IMR-90 (cell line): Measurements from ENCODE around the gene RAB11A. TPM values are rescaled to one million over a fixed set of nuclear protein-coding genes. Genes with fewer than 3 reads are reported as not detected.

Source experiments
- ATAC-seq: fragments of 200-7000 bp; cut with Tn5 transposase; 2 replicates; pipeline ENCODE4 v1.9.1; 2020; ENCODE audit warnings: low read depth, mild to moderate bottlenecking, moderate library complexity
- BruUV-seq: library from RNA; stranded (reverse); fragments of 400-500 nt; replicated peaks from 2 replicates; lab custom pipeline; 2021; lab: Mats Ljungman, UMichigan
- CTCF ChIA-PET: fragments of 300-600 bp; formaldehyde crosslinking; extraction: SDS; loops from one replicate; lab custom pipeline; 2021; ENCODE audit warnings: antibody characterized with exemption; lab: Yijun Ruan, JAX
- POLR2A ChIA-PET: fragments of 300-600 bp; sonication (Branson Sonifier 250); formaldehyde crosslinking; loops from one replicate; lab custom pipeline; 2022; ENCODE audit warnings: antibody characterized with exemption; ENCODE audit not compliant: unreplicated experiment; lab: Charles Lee
- DNase-seq: peaks from one replicate; pipeline ENCODE4 v3.0.0; 2013
- H2AFZ ChIP-seq: replicated peaks from 2 replicates; pipeline ENCODE3; 2013; ENCODE audit warnings: low read length, mild to moderate bottlenecking; ENCODE audit not compliant: poor library complexity
- H2AK5ac ChIP-seq: 2 replicates; pipeline ENCODE4 v1.6.1; 2013; ENCODE audit warnings: low read depth, low read length, inconsistent platforms
- H2AK9ac ChIP-seq: replicated peaks from 2 replicates; pipeline ENCODE3; 2013; ENCODE audit warnings: mild to moderate bottlenecking, low read depth, low read length, moderate library complexity; ENCODE audit not compliant: poor library complexity
- H2BK120ac ChIP-seq: 2 replicates; pipeline ENCODE4 v1.6.1; 2013; ENCODE audit warnings: low read depth, low read length, inconsistent platforms
- H2BK15ac ChIP-seq: 3 replicates; pipeline ENCODE4 v1.6.1; 2013; ENCODE audit warnings: low read depth, low read length, inconsistent platforms
- H2BK20ac ChIP-seq: 2 replicates; pipeline ENCODE4 v1.6.1; 2013; ENCODE audit warnings: low read depth, mild to moderate bottlenecking, inconsistent platforms, low read length, moderate library complexity
- H2BK5ac ChIP-seq: 2 replicates; pipeline ENCODE4 v1.6.1; 2013; ENCODE audit warnings: mild to moderate bottlenecking, low read depth, low read length, inconsistent platforms; ENCODE audit not compliant: poor library complexity, severe bottlenecking
- H3K14ac ChIP-seq: replicated peaks from 2 replicates; pipeline ENCODE4 v1.6.1; 2013; ENCODE audit warnings: low read depth, low read length, inconsistent platforms
- H3K18ac ChIP-seq: 2 replicates; pipeline ENCODE4 v1.6.1; 2013; ENCODE audit warnings: low read depth, low read length, control low read depth
- H3K23ac ChIP-seq: 2 replicates; pipeline ENCODE4 v1.6.1; 2013; ENCODE audit warnings: low read depth, low read length, inconsistent platforms
- H3K27ac ChIP-seq: 2 replicates; pipeline ENCODE4 v1.5.1; 2013; ENCODE audit warnings: mild to moderate bottlenecking, control low read depth, low read length; ENCODE audit not compliant: insufficient read depth
- H3K27me3 ChIP-seq: 2 replicates; pipeline ENCODE4 v1.6.1; 2013; ENCODE audit warnings: low read length; ENCODE audit not compliant: control insufficient read depth, insufficient read depth
- H3K36me3 ChIP-seq: 2 replicates; pipeline ENCODE4 v1.6.1; 2013; ENCODE audit warnings: low read length, mixed read lengths; ENCODE audit not compliant: control insufficient read depth, insufficient read depth
- H3K4ac ChIP-seq: 2 replicates; pipeline ENCODE4 v1.6.1; 2013; ENCODE audit warnings: low read depth, low read length, inconsistent platforms
- H3K4me1 ChIP-seq: 2 replicates; pipeline ENCODE4 v1.6.1; 2013; ENCODE audit warnings: low read length, mixed read lengths; ENCODE audit not compliant: control insufficient read depth, insufficient read depth
- H3K4me2 ChIP-seq: 2 replicates; pipeline ENCODE4 v1.6.1; 2013; ENCODE audit warnings: low read depth, mild to moderate bottlenecking, control low read depth, low read length, moderate library complexity
- H3K4me3 ChIP-seq: 2 replicates; pipeline ENCODE4 v1.5.1; 2013; ENCODE audit warnings: low read depth, mild to moderate bottlenecking, control low read depth, low read length, moderate library complexity; ENCODE audit not compliant: insufficient read depth
- H3K56ac ChIP-seq: 2 replicates; pipeline ENCODE4 v1.6.1; 2013; ENCODE audit warnings: low read length, inconsistent platforms; ENCODE audit not compliant: insufficient read depth; ENCODE audit errors: extremely low read depth
- H3K79me1 ChIP-seq, 2 experiments: 2 replicates each; pipeline ENCODE4 v1.6.1; 2013; ENCODE audit warnings: low read length in 2 of 2, inconsistent platforms in 1 of 2, low read depth in 1 of 2
- H3K9ac ChIP-seq: 2 replicates; pipeline ENCODE4 v1.6.1; 2013; ENCODE audit warnings: low read depth, low read length, control low read depth
- H3K9me1 ChIP-seq: 2 replicates; pipeline ENCODE4 v1.6.1; 2013; ENCODE audit warnings: low read length, inconsistent platforms; ENCODE audit not compliant: insufficient read depth
- H3K9me3 ChIP-seq: 2 replicates; pipeline ENCODE4 v1.6.1; 2013; ENCODE audit warnings: low read length; ENCODE audit not compliant: control insufficient read depth, insufficient read depth
- H4K20me1 ChIP-seq: 2 replicates; pipeline ENCODE4 v1.6.1; 2013; ENCODE audit warnings: low read length, inconsistent platforms; ENCODE audit not compliant: insufficient read depth
- H4K5ac ChIP-seq: 2 replicates; pipeline ENCODE4 v1.6.1; 2013; ENCODE audit warnings: mild to moderate bottlenecking, low read depth, low read length, control low read depth
- H4K8ac ChIP-seq, 2 experiments: 2 replicates each; pipeline ENCODE4 v1.6.1; 2013; ENCODE audit warnings: low read depth in 2 of 2, low read length in 2 of 2, control low read depth in 1 of 2, inconsistent platforms in 1 of 2
- H4K91ac ChIP-seq: 2 replicates; pipeline ENCODE4 v1.6.1; 2013; ENCODE audit warnings: low read depth, low read length, inconsistent platforms; ENCODE audit not compliant: insufficient read depth
- BHLHE40 ChIP-seq: fragments of 150-350 bp; IDR thresholded peaks from 2 replicates; pipeline ENCODE4 v1.6.1; 2016; ENCODE audit warnings: mild to moderate bottlenecking, low read depth, low read length
- CEBPB ChIP-seq: IDR thresholded peaks from 2 replicates; pipeline ENCODE4 v1.6.1; 2012; ENCODE audit warnings: low read depth, low read length, improper control_type of control experiment
- CHD1 ChIP-seq: IDR thresholded peaks from 2 replicates; pipeline ENCODE4 v1.6.1; 2012; ENCODE audit warnings: low read depth, low read length, improper control_type of control experiment
- CTCF ChIP-seq: conservative IDR thresholded peaks from 2 replicates; pipeline ENCODE4 v1.5.1; 2012; ENCODE audit warnings: mild to moderate bottlenecking, low read depth, low read length, improper control_type of control experiment
- ELK1 ChIP-seq: fragments of 150-350 bp; IDR thresholded peaks from 2 replicates; pipeline ENCODE4 v1.6.1; 2016; ENCODE audit warnings: low read depth, mild to moderate bottlenecking, low read length, moderate library complexity, borderline replicate concordance
- FOS ChIP-seq: fragments of 150-350 bp; IDR thresholded peaks from 2 replicates; pipeline ENCODE4 v1.6.1; 2016; ENCODE audit warnings: low read depth, low read length
- MAFK ChIP-seq: IDR thresholded peaks from 2 replicates; pipeline ENCODE4 v1.6.1; 2012; ENCODE audit warnings: low read depth, low read length, improper control_type of control experiment
- MAZ ChIP-seq: IDR thresholded peaks from 2 replicates; pipeline ENCODE4 v1.6.1; 2012; ENCODE audit warnings: low read depth, mild to moderate bottlenecking, low read length, improper control_type of control experiment, moderate library complexity, borderline replicate concordance
- MXI1 ChIP-seq: IDR thresholded peaks from 2 replicates; pipeline ENCODE4 v1.6.1; 2012; ENCODE audit warnings: low read depth, mild to moderate bottlenecking, low read length, moderate library complexity, borderline replicate concordance
- NFE2L2 ChIP-seq: fragments of 150-350 bp; IDR thresholded peaks from 2 replicates; pipeline ENCODE4 v1.6.1; 2016; ENCODE audit warnings: low read depth, mild to moderate bottlenecking, low read length
- POLR2A ChIP-seq: IDR thresholded peaks from 2 replicates; pipeline ENCODE4 v1.6.1; 2012; ENCODE audit warnings: mild to moderate bottlenecking, low read depth, low read length
- RAD21 ChIP-seq: IDR thresholded peaks from 2 replicates; pipeline ENCODE4 v1.6.1; 2012; ENCODE audit warnings: low read length, improper control_type of control experiment
- RCOR1 ChIP-seq: IDR thresholded peaks from 2 replicates; pipeline ENCODE4 v1.6.1; 2012; ENCODE audit warnings: mild to moderate bottlenecking, low read length, improper control_type of control experiment; ENCODE audit not compliant: insufficient replicate concordance
- RFX5 ChIP-seq: IDR thresholded peaks from 2 replicates; pipeline ENCODE4 v1.8.0; 2012; ENCODE audit warnings: low read depth, mild to moderate bottlenecking, low read length, moderate library complexity
- SMC3 ChIP-seq: fragments of 150-350 bp; IDR thresholded peaks from 2 replicates; pipeline ENCODE4 v1.6.1; 2016; ENCODE audit warnings: low read depth, mild to moderate bottlenecking, antibody characterized with exemption, low read length, moderate library complexity
- USF2 ChIP-seq: fragments of 150-350 bp; IDR thresholded peaks from 2 replicates; pipeline ENCODE4 v1.6.1; 2017; ENCODE audit warnings: mild to moderate bottlenecking, antibody characterized with exemption, low read length, low read depth
- WGBS, 2 experiments: methylation state at CpG; one replicate each; pipeline versions ENCODE4 v1.1.5 to v1.1.7; 2013; ENCODE audit warnings: missing lambda C conversion rate in 2 of 2; ENCODE audit not compliant: insufficient read length in 1 of 2; ENCODE audit errors: extremely low coverage in 2 of 2; 5-methylcytosine and 5-hydroxymethylcytosine counted together
- dilution Hi-C: fragments of 300-500 bp; cut with HindIII; formaldehyde crosslinking; loops from one replicate; pipeline ENCODE4 v1.14.3; 2018; ENCODE audit warnings: low sequenced_read_pairs; ENCODE audit not compliant: unreplicated experiment
- in situ Hi-C: fragments of 300-500 bp; cut with MboI; formaldehyde crosslinking; loops from 3 replicates; pipeline ENCODE4 v1.14.3; 2019; ENCODE audit warnings: low sequenced_read_pairs, inconsistent platforms, mixed read lengths
- intact Hi-C: fragments of 100-400 bp; cut with micrococcal nuclease; formaldehyde crosslinking; loops from 2 replicates; pipeline ENCODE4 v1.10.0; 2022
- polyA plus RNA-seq, 3 experiments: library from polyadenylated mRNA; depleted of rRNA; stranded (reverse); fragments of >200 nt; gene quantifications; 2 replicates each; pipeline ENCODE4 v1.2.3, GENCODE V29; 2012; ENCODE audit warnings: low replicate concordance in 1 of 3
- total RNA-seq: library from RNA; depleted of rRNA; stranded (reverse); fragments of >200 nt; gene quantifications from 2 replicates; pipeline ENCODE4 v1.2.3, GENCODE V29; 2012

The RAB11A gene
- total and polyA plus RNA-seq, 2 of the 4 experiments (the other 2 are of a cell fraction): 341 to 462 TPM

GRCh38 chr15:65829130-65829764 is 40.0 kb upstream of the RAB11A start:
- no peak overlapping the region for H3K27ac ChIP-seq
- intact Hi-C loops: no loop called here
- H2BK20ac ChIP-seq: no peak overlapping the region
- no peaks in the 10 kb centered on the region for H3K9me1 ChIP-seq
- no peak overlapping the region for H4K5ac ChIP-seq
- no peaks in the 10 kb centered on the region for H3K27me3 ChIP-seq
- H2AK5ac ChIP-seq: no peak overlapping the region
- no peak overlapping the region for H3K56ac ChIP-seq
- no peak overlapping the region for H3K4ac ChIP-seq
- H2BK5ac ChIP-seq: no peak overlapping the region
- ATAC-seq (no peak), DNase-seq (peak; percentile 22)
- TF ChIP-seq USF2 (no peak), BHLHE40 (no peak), MAZ (no peak), RCOR1 (no peak), POLR2A (no peak), CHD1 (no peak), NFE2L2 (no peak), CEBPB (no peak), SMC3 (peak; percentile 20; the same call in 1 of the 2 replicates), MXI1 (no peak), MAFK (no peak), RFX5 (no peak), RAD21 (peak; percentile 20; the same call in 1 of the 2 replicates), FOS (no peak), ELK1 (no peak), CTCF (peak; percentile 42)
- H3K4me2 ChIP-seq: no peak overlapping the region
- no peak overlapping the region for H3K18ac ChIP-seq
- ChIA-PET CTCF (interaction anchor here (1.2 kb wide), 1 partner anchor 14 kb away, joined by 7 read pairs; no protein-coding TSS in a partner anchor), POLR2A (no interaction called here)
- no peaks in the 10 kb centered on the region for H3K36me3 ChIP-seq
- no CpG with 5 or more reads among the region's 7 CpGs for WGBS, 2 experiments
- no peak overlapping the region for H3K14ac ChIP-seq
- peaks cover 4% of the 10 kb centered on the region; the same call in 1 of the 2 replicates for H3K4me1 ChIP-seq
- H3K9ac ChIP-seq: no peak overlapping the region
- no peak overlapping the region for H2AFZ ChIP-seq
- H2BK15ac ChIP-seq: no peak overlapping the region
- BruUV-seq: no TSS peak
- dilution Hi-C loops: no loop called here
- no peak overlapping the region for H2AK9ac ChIP-seq
- H4K20me1 ChIP-seq: no peaks in the 10 kb centered on the region
- no peak overlapping the region for H2BK120ac ChIP-seq
- no peak overlapping the region for H4K91ac ChIP-seq
- no peaks in the 10 kb centered on the region for H3K9me3 ChIP-seq
- H3K23ac ChIP-seq: no peak overlapping the region
- H3K4me3 ChIP-seq: no peak overlapping the region
- H3K79me1 ChIP-seq: no peaks in the 10 kb centered on the region
- no peak overlapping the region for H4K8ac ChIP-seq
- in situ Hi-C loops: no loop called here
